CD4-positive, alpha-beta T cell treated with Interleukin-15 for 1 hour (primary cell): ENCODE data around the gene RASA3.

Source experiments
- DNase-seq: peaks from one replicate; pipeline ENCODE4 v3.0.0-alpha.2; 2020

The RASA3 gene

GRCh38 chr13:114049026-114049425, 83.4 kb downstream of the RASA3 start:
- peak; percentile 66 for DNase-seq

- DNase-seq = no peak
Measured at GRCh38 chr13:114048443-114048842, 84.0 kb downstream of the RASA3 start.

GRCh38 chr13:114047358-114047881, 85.0 kb downstream of the RASA3 start:
- DNase-seq = no peak

GRCh38 chr13:114046431-114046975, 85.9 kb downstream of the RASA3 start:
- DNase-seq = no peak

GRCh38 chr13:114045113-114045735, 87.2 kb downstream of the RASA3 start:
- no peak for DNase-seq

GRCh38 chr13:114044486-114044885, 87.9 kb downstream of the RASA3 start:
- no peak for DNase-seq

GRCh38 chr13:114043421-114044053, 88.9 kb downstream of the RASA3 start:
- DNase-seq = peak; percentile 47

- DNase-seq = no peak
Measured at GRCh38 chr13:114042066-114042815, 90.2 kb downstream of the RASA3 start.

- DNase-seq = no peak
Measured at GRCh38 chr13:114041493-114041892, 90.9 kb downstream of the RASA3 start.

GRCh38 chr13:114039471-114040141, 92.8 kb downstream of the RASA3 start:
- DNase-seq = no peak

- DNase-seq = no peak
Measured at GRCh38 chr13:114038900-114039299, 93.5 kb downstream of the RASA3 start.

- no peak for DNase-seq
Measured at GRCh38 chr13:114038211-114038613, 94.2 kb downstream of the RASA3 start.

GRCh38 chr13:114037674-114038073, 94.7 kb downstream of the RASA3 start:
- no peak for DNase-seq

GRCh38 chr13:114035583-114036531, 96.6 kb downstream of the RASA3 start:
- DNase-seq = no peak

GRCh38 chr13:114035186-114035582, 97.2 kb downstream of the RASA3 start:
- DNase-seq = no peak

- DNase-seq = no peak
Measured at GRCh38 chr13:114034481-114034891, 97.9 kb downstream of the RASA3 start.

- no peak for DNase-seq
Measured at GRCh38 chr13:114033541-114034315, 98.7 kb downstream of the RASA3 start.

GRCh38 chr13:114032126-114032799, 100.2 kb downstream of the RASA3 start:
- no peak for DNase-seq

- no peak for DNase-seq
Measured at GRCh38 chr13:114031631-114032030, 100.8 kb downstream of the RASA3 start.
